ENCODE results near the gene DEGS1. TPM values are rescaled to one million over a fixed set of nuclear protein-coding genes. Genes with fewer than 3 reads are reported as not detected.

The DEGS1 gene
- total and polyA plus RNA-seq, 2 of the 4 experiments (the other 2 are of a cell fraction), result 54.8 to 109 TPM

DNA sequence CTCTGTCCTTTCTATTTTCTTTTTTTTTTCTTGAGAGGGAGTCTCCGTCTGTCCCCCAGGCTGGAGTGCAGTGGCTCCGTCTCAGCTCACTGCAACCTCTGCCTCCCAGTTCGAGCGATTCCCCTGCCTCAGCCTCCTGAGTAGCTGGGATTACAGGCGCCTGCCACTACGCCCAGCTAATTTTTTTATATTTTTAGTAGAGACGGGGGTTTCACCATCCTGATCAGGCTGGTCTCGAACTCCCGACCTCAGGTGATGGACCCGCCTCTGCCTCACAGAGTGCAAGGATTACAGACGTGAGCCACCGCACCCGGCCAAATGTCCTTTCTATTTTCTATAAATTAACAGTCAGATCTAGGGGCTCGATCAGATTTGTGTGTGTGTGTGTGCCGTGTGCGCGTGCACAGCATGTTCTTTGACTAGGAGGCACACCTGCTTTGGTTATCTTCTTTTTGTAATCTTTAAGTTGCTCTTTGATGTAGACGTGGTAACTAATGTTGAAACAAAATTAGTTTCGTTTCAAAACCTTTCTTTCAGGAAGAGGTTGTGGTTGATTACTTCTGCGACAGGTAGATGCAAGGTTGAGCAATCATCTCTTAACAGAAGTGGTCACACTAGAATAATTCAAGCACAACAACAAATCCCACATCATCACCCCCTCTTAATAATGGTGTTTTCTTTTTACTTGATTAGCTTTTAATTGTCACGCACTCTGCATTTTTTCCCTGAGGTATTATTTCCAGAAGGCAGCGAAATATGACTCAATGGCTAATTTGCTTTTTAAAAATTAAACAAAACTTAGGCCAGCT, 779 bp upstream of the DEGS1 start:
- Histone ChIP-seq H3K9me3 (ENCODE audit: control insufficient read depth, insufficient read depth, low read length) (no peaks in the 10 kb centered on the region), H4K5ac (ENCODE audit: low read depth, low read length) (peak overlapping the region; percentile 14; the same call in 1 of the 2 replicates), H2BK20ac (ENCODE audit: low read depth, low read length) (0 out of 2 replicates have a peak overlapping the region, but pooled peaks have one; percentile 12), H3K14ac (replicated peaks; ENCODE audit: low read depth, low read length) (peak overlapping the region; percentile 58), H2AK5ac (ENCODE audit: low read depth, low read length) (no peak overlapping the region), H3K56ac (ENCODE audit: extremely low read depth, insufficient read depth, low read length) (peak overlapping the region; percentile 52; the same call in 1 of the 2 replicates), H3K4me1 (ENCODE audit: control insufficient read depth, insufficient read depth, low read length) (0 out of 2 replicates have a peak, but pooled peaks cover 4% of the 10 kb centered on the region), H3K27ac (ENCODE audit: insufficient read depth, low read length) (peak overlapping the region; percentile 84), H2AK9ac (replicated peaks; ENCODE audit: low read depth, low read length, poor library complexity) (peak overlapping the region; percentile 10), H3K4ac (ENCODE audit: low read depth, low read length) (peak overlapping the region; percentile 34), H3K23ac (ENCODE audit: low read depth, low read length) (peak overlapping the region; percentile 72; the same call in 1 of the 2 replicates), H2AFZ (replicated peaks; ENCODE audit: low read length, poor library complexity) (peak overlapping the region; percentile 91), H4K8ac (ENCODE audit: low read depth in 2 of 2, low read length in 2 of 2) (peak overlapping the region; percentile 48 to 55), H2BK15ac (ENCODE audit: low read depth, low read length) (no peak overlapping the region), H3K9ac (ENCODE audit: low read depth, low read length) (peak overlapping the region; percentile 75), H3K27me3 (ENCODE audit: control insufficient read depth, insufficient read depth, low read length) (no peaks in the 10 kb centered on the region), H4K20me1 (ENCODE audit: insufficient read depth, low read length) (peaks cover 28% of the 10 kb centered on the region), H3K79me1 (ENCODE audit: low read depth in 1 of 2, low read length in 2 of 2) (peaks cover 0 to 27% of the 10 kb centered on the region in 2 experiments; a peak in 2 of 4 replicates), H2BK5ac (ENCODE audit: low read depth, low read length, poor library complexity, severe bottlenecking) (peak overlapping the region; percentile 74), H3K36me3 (ENCODE audit: control insufficient read depth, insufficient read depth, low read length) (no peaks in the 10 kb centered on the region), H3K4me3 (ENCODE audit: insufficient read depth, low read depth, low read length) (peak overlapping the region; percentile 98), H4K91ac (ENCODE audit: insufficient read depth, low read depth, low read length) (peak overlapping the region; percentile 56; the same call in 1 of the 2 replicates), H3K18ac (ENCODE audit: low read depth, low read length) (no peak overlapping the region; the same call in 1 of the 2 replicates), H3K9me1 (ENCODE audit: insufficient read depth, low read length) (peaks cover 2% of the 10 kb centered on the region; the same call in 1 of the 2 replicates), H3K4me2 (ENCODE audit: low read depth, low read length) (peak overlapping the region; percentile 68), H2BK120ac (ENCODE audit: low read depth, low read length) (peak overlapping the region; percentile 75)
- BruUV-seq (replicated peaks), result no TSS peak
- DNase-seq, result no peak
- POLR2A ChIA-PET (ENCODE audit: unreplicated experiment), result interaction anchor here (0.6 to 0.9 kb wide), 3 partner anchors 9 to 1831 kb away, joined by 3 to 4 read pairs (median 3); no protein-coding TSS in a partner anchor
- no peak for ATAC-seq (ENCODE audit: low read depth)
- 20% methylated on average over 2 of the region's 22 CpGs; no CpG with 5 or more reads in 1 of the 2 experiments for WGBS, 2 experiments (ENCODE audit: extremely low coverage in 2 of 2, insufficient read length in 1 of 2)
- intact Hi-C loops (cut with micrococcal nuclease) (loop anchor here (2.0 kb wide), 1 partner anchor 37 kb away; no protein-coding TSS in a partner anchor), dilution Hi-C loops (cut with HindIII; ENCODE audit: low sequenced_read_pairs, unreplicated experiment) (no loop called here), in situ Hi-C loops (cut with MboI; ENCODE audit: low sequenced_read_pairs) (no loop called here)
- TF ChIP-seq, protein P1, sequence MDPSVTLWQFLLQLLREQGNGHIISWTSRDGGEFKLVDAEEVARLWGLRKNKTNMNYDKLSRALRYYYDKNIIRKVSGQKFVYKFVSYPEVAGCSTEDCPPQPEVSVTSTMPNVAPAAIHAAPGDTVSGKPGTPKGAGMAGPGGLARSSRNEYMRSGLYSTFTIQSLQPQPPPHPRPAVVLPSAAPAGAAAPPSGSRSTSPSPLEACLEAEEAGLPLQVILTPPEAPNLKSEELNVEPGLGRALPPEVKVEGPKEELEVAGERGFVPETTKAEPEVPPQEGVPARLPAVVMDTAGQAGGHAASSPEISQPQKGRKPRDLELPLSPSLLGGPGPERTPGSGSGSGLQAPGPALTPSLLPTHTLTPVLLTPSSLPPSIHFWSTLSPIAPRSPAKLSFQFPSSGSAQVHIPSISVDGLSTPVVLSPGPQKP (IDR thresholded peaks at IDR 0.05; ENCODE audit: borderline replicate concordance, low read depth, low read length), result no peak
- TF ChIP-seq CEBPB (IDR thresholded peaks at IDR 0.05; ENCODE audit: low read depth, low read length), result peak; percentile 40; the same call in 1 of the 2 replicates
- TF ChIP-seq MXI1 (IDR thresholded peaks at IDR 0.05; ENCODE audit: borderline replicate concordance, low read depth, low read length), result no peak
- TF ChIP-seq NFE2L2 (IDR thresholded peaks at IDR 0.05; ENCODE audit: low read depth, low read length), result no peak
- CTCF ChIA-PET, result no interaction called here

Measured in IMR-90 (cell line).